Fibroblast of pulmonary artery (primary cell): ENCODE results near the gene DCTD.

Experiments used
- DNase-seq: peaks from one replicate; pipeline ENCODE4 v3.0.0-alpha.2; 2010; ENCODE audit warnings: low read depth
- H3K4me3 ChIP-seq: replicated peaks from 2 replicates; pipeline ENCODE4 v1.5.1; 2011; ENCODE audit warnings: low read depth, mild to moderate bottlenecking, control low read depth, low read length, moderate library complexity
- TF ChIP-seq, protein P1 (sequence below): IDR thresholded peaks from 2 replicates; pipeline ENCODE4 v1.5.1; 2011; ENCODE audit warnings: mild to moderate bottlenecking, control low read depth, low read length, inconsistent platforms; ENCODE audit errors: missing control alignments

The DCTD gene

DNA sequence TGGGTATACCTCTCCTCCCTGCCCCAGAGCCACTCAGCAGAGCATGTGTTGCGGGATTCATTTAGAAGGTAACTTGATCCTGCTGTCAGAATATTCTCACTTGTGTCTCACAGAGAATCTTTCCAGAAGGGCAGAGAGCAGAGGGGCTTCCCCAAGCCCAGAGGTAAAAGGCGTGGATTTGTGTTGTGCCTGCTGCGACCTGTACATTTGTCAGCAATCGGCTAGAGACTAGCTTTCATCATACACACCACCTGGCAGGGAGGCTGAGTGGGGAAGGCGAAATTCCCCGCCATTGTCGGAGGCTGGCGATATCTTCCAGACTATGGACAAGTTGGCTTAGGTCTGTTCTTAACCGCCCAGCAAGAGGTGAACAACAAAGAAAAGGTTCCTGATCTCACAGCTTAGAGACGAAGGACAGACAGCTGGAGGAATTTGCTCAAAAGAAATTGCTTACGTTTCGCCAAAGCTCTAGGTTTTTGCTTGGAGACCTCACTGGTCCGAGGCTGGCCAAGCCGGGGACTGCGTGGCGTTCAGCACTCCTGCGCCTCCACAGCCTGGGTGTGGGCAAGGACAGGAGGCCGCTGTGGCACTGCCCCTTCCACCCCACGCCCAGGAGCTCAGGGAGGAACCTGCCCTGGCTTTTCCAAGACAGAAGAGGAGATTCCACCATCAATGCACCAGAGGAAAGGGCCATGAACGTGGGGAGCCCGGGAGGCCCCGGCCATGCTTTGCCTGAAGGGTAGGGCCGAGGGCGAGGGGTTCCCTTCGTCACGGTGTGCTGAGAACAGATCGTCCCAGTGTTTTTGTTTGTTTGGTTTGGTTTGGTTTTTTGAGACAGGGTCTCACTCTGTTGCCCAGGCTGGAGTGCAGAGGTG, 69.4 kb downstream of the DCTD start:
- TF ChIP-seq, protein P1, sequence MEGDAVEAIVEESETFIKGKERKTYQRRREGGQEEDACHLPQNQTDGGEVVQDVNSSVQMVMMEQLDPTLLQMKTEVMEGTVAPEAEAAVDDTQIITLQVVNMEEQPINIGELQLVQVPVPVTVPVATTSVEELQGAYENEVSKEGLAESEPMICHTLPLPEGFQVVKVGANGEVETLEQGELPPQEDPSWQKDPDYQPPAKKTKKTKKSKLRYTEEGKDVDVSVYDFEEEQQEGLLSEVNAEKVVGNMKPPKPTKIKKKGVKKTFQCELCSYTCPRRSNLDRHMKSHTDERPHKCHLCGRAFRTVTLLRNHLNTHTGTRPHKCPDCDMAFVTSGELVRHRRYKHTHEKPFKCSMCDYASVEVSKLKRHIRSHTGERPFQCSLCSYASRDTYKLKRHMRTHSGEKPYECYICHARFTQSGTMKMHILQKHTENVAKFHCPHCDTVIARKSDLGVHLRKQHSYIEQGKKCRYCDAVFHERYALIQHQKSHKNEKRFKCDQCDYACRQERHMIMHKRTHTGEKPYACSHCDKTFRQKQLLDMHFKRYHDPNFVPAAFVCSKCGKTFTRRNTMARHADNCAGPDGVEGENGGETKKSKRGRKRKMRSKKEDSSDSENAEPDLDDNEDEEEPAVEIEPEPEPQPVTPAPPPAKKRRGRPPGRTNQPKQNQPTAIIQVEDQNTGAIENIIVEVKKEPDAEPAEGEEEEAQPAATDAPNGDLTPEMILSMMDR = no peak
- no peak overlapping the region for H3K4me3 ChIP-seq
- DNase-seq = no peak

GRCh38 chr4:182846036-182846435, 71.2 kb downstream of the DCTD start:
- TF ChIP-seq, protein P1 = no peak
- DNase-seq = no peak
- H3K4me3 ChIP-seq = no peak overlapping the region

GRCh38 chr4:182845618-182846017, 71.6 kb downstream of the DCTD start:
- TF ChIP-seq, protein P1 = no peak
- no peak for DNase-seq
- H3K4me3 ChIP-seq = no peak overlapping the region

GRCh38 chr4:182843808-182844325, 73.3 kb downstream of the DCTD start:
- TF ChIP-seq, protein P1 = no peak
- no peak for DNase-seq
- H3K4me3 ChIP-seq = no peak overlapping the region

- TF ChIP-seq, protein P1 = no peak
- no peak overlapping the region for H3K4me3 ChIP-seq
- DNase-seq = no peak
Measured at GRCh38 chr4:182842759-182843390, 74.3 kb downstream of the DCTD start.

- no peak for DNase-seq
- TF ChIP-seq, protein P1 = no peak
- H3K4me3 ChIP-seq = no peak overlapping the region
Measured at GRCh38 chr4:182842104-182842600, 75.0 kb downstream of the DCTD start.
